Activated T-cell treated with anti-CD3 and anti-CD28 coated beads, Interleukin-2, amount 50 U/mL, for 1 hour (primary cell): ENCODE results near the gene DSCAML1.

Experiments used
- DNase-seq: peaks from one replicate; pipeline ENCODE4 v3.0.0-alpha.2; 2020

DSCAML1 gene

DNA sequence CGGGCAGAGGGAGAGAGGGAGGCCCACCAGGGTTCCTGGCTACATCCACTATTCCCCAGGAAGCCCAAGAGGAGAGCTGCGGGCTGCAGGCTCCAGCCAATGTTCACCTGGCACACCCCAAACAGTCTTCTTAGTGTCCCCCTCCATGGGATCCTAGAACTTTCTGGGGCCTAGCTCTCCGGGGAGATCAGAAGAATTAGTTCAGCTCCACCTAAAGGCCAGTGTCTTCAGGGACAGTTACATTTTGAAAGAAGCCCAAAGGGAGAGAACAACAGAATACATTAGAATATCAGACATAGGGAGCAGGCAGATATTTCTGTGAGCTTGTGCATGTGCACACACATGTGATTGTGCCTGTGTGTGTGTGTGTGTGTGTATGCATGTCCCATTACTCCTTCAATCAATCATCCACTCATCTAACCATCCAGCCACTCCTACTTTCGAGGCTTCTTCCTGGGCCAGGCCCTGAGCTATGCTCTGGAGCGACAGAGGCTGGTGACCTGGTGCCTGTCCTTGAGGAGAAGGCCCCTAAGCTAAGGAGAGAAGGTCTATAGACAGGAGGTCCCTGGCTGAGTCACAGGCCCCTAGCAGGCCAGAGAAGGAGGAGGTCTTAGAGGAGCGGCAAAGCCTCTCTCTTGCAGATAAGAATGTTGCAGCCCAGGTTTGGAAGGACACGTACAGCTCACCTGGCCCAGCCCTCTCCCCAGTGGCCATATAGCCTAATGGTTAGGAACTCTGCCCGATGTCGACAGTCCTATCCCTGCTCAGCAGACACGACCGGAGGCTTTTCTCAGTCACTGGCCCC, 165.5 kb downstream of the DSCAML1 start:
- DNase-seq: no peak

GRCh38 chr11:117629891-117630538, 167.0 kb downstream of the DSCAML1 start:
- DNase-seq: no peak

DNA sequence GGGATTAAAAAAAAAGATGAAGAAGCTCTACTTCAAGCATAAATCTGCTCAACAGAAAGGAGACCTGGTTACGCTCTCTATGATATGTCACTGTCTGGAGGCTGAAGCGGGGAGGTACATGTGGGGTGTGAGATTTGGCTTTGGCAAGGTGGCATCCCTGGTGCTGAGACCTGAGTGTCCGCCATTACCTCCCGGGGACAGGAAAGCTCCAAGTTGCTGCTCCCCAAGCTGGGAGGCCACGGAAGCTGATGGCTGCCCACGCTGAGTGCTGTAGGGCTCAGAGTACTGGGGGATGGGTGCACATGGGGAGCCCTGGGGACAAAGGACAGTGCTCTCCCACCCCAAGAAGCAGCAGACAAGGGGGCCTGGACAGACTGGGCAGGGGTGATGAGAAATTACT, 167.9 kb downstream of the DSCAML1 start:
- no peak for DNase-seq

- DNase-seq: no peak
Measured at GRCh38 chr11:117627259-117627658, 169.8 kb downstream of the DSCAML1 start.

- no peak for DNase-seq
Measured at GRCh38 chr11:117626576-117626975, 170.4 kb downstream of the DSCAML1 start.

- no peak for DNase-seq
Measured at GRCh38 chr11:117625237-117625636, 171.8 kb downstream of the DSCAML1 start.

DNA sequence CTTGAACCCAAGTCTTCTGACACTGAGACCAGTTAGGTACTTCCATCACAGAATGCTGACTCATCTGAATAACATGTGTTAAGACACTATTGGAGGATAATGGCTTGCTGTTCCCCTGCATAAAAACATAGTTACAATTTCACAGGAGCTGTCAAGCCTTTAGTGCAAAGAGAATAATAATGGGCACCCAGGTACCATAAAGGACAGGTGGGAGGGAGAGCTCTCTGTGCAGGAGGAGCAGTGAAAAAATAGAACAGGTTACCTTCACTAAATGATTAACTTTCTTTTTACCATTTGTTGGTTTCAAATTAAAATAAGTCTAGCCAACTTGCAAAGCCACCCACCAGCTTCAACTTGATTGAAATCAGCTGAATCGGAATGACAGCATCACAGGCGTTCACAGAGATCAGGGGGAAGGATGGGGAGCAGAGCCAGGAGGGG, 173.2 kb downstream of the DSCAML1 start:
- DNase-seq: no peak

- no peak for DNase-seq
Measured at GRCh38 chr11:117621226-117621625, 175.8 kb downstream of the DSCAML1 start.

DNA sequence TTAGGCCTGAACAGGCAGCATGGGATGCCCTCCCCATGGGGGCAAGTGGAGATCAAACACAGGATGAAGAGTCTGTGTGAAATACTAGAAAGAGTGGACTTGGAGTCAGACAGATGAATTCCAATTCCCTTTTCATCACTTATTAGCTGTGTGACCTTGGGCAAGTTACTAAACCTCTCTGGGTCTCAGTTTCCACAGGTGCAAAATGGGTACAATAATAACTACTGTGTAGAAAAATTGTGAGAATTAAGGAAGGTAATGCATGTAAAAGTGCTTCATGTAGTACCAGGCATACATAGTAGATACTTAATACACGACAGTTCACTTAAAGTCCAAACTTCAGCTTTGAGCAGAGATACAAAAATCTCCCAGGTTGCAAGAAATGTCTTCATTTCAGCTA, 176.4 kb downstream of the DSCAML1 start:
- no peak for DNase-seq

GRCh38 chr11:117620086-117620485, 176.9 kb downstream of the DSCAML1 start:
- no peak for DNase-seq

DNA sequence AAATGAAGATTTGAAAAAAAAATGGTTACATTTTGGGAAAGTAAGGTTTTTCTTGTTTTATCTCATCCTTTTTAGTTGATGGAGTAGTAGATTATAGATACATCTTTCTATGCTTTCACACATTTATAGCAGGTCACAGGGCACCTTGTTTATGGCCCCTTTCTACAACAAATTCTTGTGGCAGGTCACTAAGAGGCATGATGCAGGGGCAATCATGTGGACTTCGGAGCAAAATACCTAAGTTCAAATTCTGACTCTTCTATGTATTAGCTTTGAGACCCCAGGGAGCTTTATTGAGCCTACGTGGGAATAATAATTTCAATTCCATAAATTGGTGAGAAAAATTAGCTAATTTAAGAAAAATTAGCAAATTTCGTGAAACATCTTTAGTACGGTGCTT, 177.4 kb downstream of the DSCAML1 start:
- DNase-seq: no peak

GRCh38 chr11:117618982-117619355, 178.0 kb downstream of the DSCAML1 start:
- DNase-seq: no peak

- DNase-seq: no peak
Measured at GRCh38 chr11:117618302-117618981, 178.6 kb downstream of the DSCAML1 start.

- no peak for DNase-seq
Measured at GRCh38 chr11:117616979-117617378, 180.0 kb downstream of the DSCAML1 start.

GRCh38 chr11:117614728-117615127, 182.3 kb downstream of the DSCAML1 start:
- DNase-seq: no peak

DNA sequence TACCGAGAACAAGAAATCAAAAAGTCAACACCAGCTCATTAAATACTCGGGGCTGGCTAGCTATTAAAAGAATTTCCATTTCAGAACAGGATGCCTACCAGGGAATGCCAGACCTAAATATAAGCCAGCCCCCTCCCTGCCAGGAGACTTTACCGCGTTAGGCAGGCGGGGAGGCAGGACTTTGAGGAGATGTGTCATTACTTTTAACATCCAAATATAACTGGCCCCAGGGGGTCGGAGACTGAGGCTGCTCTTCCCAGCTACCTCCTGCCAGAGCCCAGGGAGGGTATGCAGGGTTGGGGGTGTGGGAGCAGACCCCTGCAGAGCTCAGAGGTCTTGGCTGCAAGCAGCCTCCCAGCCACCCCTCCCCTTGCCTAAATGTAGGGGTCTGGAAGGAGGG, 183.5 kb downstream of the DSCAML1 start:
- no peak for DNase-seq

DNA sequence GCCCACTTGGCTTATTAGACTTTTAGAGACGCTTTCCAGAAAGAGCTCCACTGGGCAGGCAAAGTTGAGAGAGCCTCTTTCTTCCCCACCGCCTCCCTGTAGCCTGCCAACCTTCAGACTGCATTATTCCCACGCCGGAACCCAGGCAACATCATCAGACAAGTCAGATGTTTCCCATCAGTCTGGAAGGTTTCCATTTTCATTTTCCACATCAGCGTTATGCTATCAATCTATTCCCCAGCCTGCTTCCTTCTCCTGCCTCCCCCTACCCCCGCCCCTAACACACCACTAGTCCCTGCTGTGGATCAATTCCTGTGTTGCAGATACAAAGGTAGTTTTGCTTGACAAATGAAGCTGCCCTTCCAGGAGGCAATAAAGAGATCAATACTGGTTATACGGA, 184.8 kb downstream of the DSCAML1 start:
- DNase-seq: no peak

DNA sequence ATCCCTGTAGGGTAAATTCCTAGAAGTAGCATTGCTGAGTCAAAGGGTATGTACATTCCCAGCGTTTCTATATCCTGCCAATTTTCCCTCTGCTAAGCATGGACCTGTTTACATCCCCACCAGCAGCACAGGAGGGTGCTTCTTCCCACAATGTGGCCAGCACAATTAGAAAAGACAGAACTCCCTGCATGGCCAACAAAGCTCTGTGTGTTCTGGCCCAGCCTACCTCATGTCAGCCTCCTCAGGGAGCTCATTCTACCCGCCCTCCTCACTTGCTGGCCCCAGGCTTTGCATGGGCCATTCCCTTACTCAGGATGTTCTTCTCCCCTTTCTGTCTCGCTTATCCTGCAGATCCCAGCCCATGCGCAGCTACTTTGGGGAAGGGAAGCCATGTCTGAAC, 186.1 kb downstream of the DSCAML1 start:
- no peak for DNase-seq

DNA sequence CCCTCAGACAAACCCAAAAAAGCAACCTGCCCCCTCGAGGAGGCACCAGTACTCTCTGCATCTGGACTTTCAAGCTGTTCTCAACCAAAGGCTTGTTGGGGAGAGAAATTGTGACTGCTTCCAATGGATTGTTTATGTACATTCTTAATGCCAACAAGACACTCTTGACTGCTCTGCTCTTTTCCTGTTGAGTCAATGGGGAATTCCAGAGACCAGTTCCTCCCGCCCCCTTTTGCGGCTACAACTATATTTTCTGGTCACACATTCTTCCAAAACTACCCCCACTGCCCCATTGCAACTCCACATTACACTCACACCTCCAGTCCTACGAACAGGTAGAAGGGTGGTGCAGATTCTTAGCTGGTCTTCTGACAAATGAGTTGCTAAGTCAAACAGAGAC, 187.0 kb downstream of the DSCAML1 start:
- no peak for DNase-seq

DNA sequence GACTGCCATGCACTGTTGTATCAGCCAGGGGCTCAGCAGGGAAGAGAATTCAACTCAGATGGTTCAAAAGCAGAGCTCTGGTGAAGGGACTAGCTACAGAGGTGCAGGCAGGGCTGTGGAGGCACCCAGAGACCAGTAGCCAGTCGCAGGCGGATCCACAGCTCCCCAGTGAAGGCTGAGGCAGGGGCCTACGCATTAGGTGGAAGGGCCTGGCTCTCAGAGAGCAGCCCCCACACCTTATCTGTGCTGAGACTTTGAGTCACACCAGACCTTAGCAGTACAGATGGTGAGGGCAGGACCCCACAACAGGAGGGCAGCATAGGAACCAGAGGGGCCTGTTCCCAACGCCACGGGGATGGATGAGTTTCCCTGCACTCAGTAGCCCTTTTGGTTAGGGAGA, 189.6 kb downstream of the DSCAML1 start:
- DNase-seq: no peak

DNA sequence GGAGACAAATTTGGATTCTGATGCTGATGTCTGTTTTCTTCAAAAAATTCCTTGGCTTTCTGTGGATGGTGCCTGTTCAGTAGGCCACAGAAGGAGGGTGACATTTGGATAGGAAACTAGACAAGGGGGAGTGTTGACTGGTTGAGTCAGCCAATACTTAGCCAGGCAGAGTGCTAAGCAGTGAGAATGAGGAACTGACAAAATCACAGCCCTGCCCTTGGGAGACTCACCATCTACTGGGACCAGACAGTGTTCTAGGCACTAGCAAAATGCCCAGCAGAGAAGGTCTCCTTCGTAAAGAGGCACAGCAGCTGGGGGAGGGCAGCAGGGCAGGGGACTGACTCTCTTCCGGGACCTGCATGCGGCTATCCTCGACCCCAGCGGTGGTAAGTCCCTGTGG, 190.2 kb downstream of the DSCAML1 start:
- no peak for DNase-seq

GRCh38 chr11:117606211-117606610, 190.8 kb downstream of the DSCAML1 start:
- no peak for DNase-seq

- DNase-seq: no peak
Measured at GRCh38 chr11:117605331-117605730, 191.7 kb downstream of the DSCAML1 start.
